HEK293T (cell line): ENCODE data around the gene ABR.

Experiments
- ARNT ChIP-seq: fragments of 450-650 bp; IDR thresholded peaks from 2 replicates; pipeline ENCODE4 v1.6.1; 2017; ENCODE audit warnings: mild to moderate bottlenecking
- BHLHE40 ChIP-seq: fragments of 450-650 bp; IDR thresholded peaks from 2 replicates; pipeline ENCODE4 v1.6.1; 2016; ENCODE audit warnings: mild to moderate bottlenecking, moderate library complexity, borderline replicate concordance
- ELF4 ChIP-seq: fragments of 450-650 bp; IDR thresholded peaks from 2 replicates; pipeline ENCODE4 v1.6.1; 2017; ENCODE audit warnings: antibody characterized with exemption
- FOXK2 ChIP-seq: fragments of 450-650 bp; IDR thresholded peaks from 2 replicates; pipeline ENCODE4 v1.6.1; 2016; ENCODE audit warnings: mild to moderate bottlenecking
- FOXM1 ChIP-seq: fragments of 450-650 bp; IDR thresholded peaks from 2 replicates; pipeline ENCODE4 v1.6.1; 2017; ENCODE audit warnings: mild to moderate bottlenecking, borderline replicate concordance
- HDGF ChIP-seq: fragments of 450-650 bp; IDR thresholded peaks from 2 replicates; pipeline ENCODE4 v1.6.1; 2017; ENCODE audit warnings: antibody characterized with exemption, borderline replicate concordance
- LEF1 ChIP-seq: fragments of 450-650 bp; IDR thresholded peaks from 2 replicates; pipeline ENCODE4 v1.6.1; 2017; ENCODE audit warnings: mild to moderate bottlenecking, borderline replicate concordance
- NFRKB ChIP-seq: fragments of 450-650 bp; IDR thresholded peaks from 2 replicates; pipeline ENCODE4 v1.6.1; 2016; ENCODE audit warnings: mild to moderate bottlenecking, moderate library complexity
- PKNOX1 ChIP-seq: fragments of 450-650 bp; IDR thresholded peaks from 2 replicates; pipeline ENCODE4 v1.6.1; 2016
- SP1 ChIP-seq: fragments of 450-650 bp; IDR thresholded peaks from 2 replicates; pipeline ENCODE4 v1.6.1; 2017
- SUZ12 ChIP-seq: fragments of 450-650 bp; IDR thresholded peaks from 2 replicates; pipeline ENCODE4 v1.6.1; 2016; ENCODE audit warnings: mild to moderate bottlenecking
- TARDBP ChIP-seq: fragments of 450-650 bp; IDR thresholded peaks from 2 replicates; pipeline ENCODE4 v1.6.1; 2016
- ZNF384 ChIP-seq: fragments of 450-650 bp; IDR thresholded peaks from 2 replicates; pipeline ENCODE4 v1.6.1; 2016

DNA sequence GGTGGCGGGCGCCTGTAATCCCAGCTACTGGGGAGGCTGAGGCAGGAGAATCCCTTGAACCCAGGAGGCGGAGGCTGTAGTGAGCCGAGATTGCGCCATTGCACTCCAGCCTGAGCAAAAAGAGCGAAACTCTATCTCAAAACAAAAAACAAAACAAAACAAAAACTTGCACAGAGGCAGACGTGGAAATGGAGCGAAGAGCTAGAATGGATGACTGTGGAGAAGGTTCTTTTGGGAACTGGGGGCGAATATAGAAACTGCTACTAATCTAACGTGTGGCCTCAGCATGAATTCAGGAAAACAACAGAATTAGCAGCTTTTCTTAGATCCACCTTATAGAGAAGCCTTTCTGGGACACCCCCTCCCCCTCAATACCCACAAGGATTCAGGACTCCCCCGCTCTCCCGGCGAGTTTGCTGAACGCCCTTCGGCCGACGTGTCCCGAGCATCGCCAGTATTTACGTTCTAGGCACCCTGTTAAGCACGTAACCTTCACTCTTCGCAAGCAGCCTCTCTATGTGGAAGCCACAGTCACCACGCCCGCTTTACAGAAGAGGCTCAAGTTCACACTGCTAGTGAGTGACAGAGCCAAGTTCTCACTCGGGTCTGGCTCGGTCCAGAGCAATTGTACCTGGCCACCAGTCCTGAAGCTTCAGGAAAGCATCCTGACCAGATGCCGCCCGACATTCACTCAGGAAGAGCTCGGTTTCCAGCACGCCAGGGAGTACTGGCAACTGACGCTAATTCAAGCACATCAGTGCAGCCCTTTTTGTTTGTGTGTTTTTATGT is 13.3 kb upstream of the ABR start:
- TF ChIP-seq FOXM1 = no peak
- TF ChIP-seq BHLHE40 = no peak
- no peak for TF ChIP-seq SUZ12
- TF ChIP-seq FOXK2 = no peak
- TF ChIP-seq LEF1 = no peak
- no peak for TF ChIP-seq ARNT
- no peak for TF ChIP-seq HDGF
- no peak for TF ChIP-seq PKNOX1
- no peak for TF ChIP-seq ZNF384
- no peak for TF ChIP-seq SP1
- no peak for TF ChIP-seq NFRKB
- no peak for TF ChIP-seq TARDBP
- TF ChIP-seq ELF4 = no peak
